Activated CD8-positive, alpha-beta memory T cell treated with anti-CD3 and anti-CD28 coated beads for 4 hours (primary cell): Measurements from ENCODE around the gene L1TD1.
"Not testable (repeated sequence)": the region's sequence is repeated elsewhere in the genome, so short reads cannot be mapped to it uniquely, and the experiment has no call there.

Experiments
- DNase-seq, 2 donors: peaks; one replicate each; pipeline ENCODE4 v3.0.0-alpha.2; 2020; ENCODE audit warnings: low read depth in 2 of 2

Gene L1TD1

GRCh38 chr1:62194651-62195544 is at the start of gene L1TD1:
Gene L1TD1 (plus strand): TSS chr1:62194849. CDS start chr1:62206629, 11,780 bp downstream.
- no peak for DNase-seq

GRCh38 chr1:62159940-62160348 is 34.7 kb upstream of the L1TD1 start:
- no peak for DNase-seq

- DNase-seq, result no peak
Observed at GRCh38 chr1:62161711-62162110, 32.9 kb upstream of the L1TD1 start.

GRCh38 chr1:62170380-62170779 is 24.3 kb upstream of the L1TD1 start:
- DNase-seq, result not testable (repeated sequence)

GRCh38 chr1:62175568-62176179 is 19.0 kb upstream of the L1TD1 start:
- DNase-seq, result no peak

GRCh38 chr1:62176597-62177312 is 17.9 kb upstream of the L1TD1 start:
- no peak for DNase-seq

GRCh38 chr1:62177621-62178020 is 17.0 kb upstream of the L1TD1 start:
- no peak for DNase-seq

- DNase-seq, result no peak
Observed at GRCh38 chr1:62178372-62178771, 16.3 kb upstream of the L1TD1 start.

GRCh38 chr1:62180054-62180453 is 14.6 kb upstream of the L1TD1 start:
- not testable (repeated sequence) for DNase-seq

GRCh38 chr1:62180639-62181038 is 14.0 kb upstream of the L1TD1 start:
- no peak for DNase-seq

- no peak for DNase-seq
Observed at GRCh38 chr1:62181532-62181931, 13.1 kb upstream of the L1TD1 start.

- not testable (repeated sequence) for DNase-seq
Observed at GRCh38 chr1:62182157-62182556, 12.5 kb upstream of the L1TD1 start.

- not testable (repeated sequence) for DNase-seq
Observed at GRCh38 chr1:62183164-62184020, 11.3 kb upstream of the L1TD1 start.

GRCh38 chr1:62184336-62184735 is 10.3 kb upstream of the L1TD1 start:
- no peak for DNase-seq

GRCh38 chr1:62185233-62185632 is 9.4 kb upstream of the L1TD1 start:
- DNase-seq, result not testable (repeated sequence)

GRCh38 chr1:62185677-62186076 is 9.0 kb upstream of the L1TD1 start:
- DNase-seq, result no peak

- no peak for DNase-seq
Observed at GRCh38 chr1:62187548-62187947, 7.1 kb upstream of the L1TD1 start.

- no peak for DNase-seq
Observed at GRCh38 chr1:62188111-62188510, 6.5 kb upstream of the L1TD1 start.

- DNase-seq, result no peak
Observed at GRCh38 chr1:62196086-62196690, 1.5 kb downstream of the L1TD1 start.

GRCh38 chr1:62198069-62198780 is 3.6 kb downstream of the L1TD1 start:
- no peak for DNase-seq

- no peak for DNase-seq
Observed at GRCh38 chr1:62198781-62199125, 4.1 kb downstream of the L1TD1 start.
